Pancreas (tissue), 10 donors: Measurements from ENCODE around the gene AKNAD1. TPM values are rescaled to one million over a fixed set of nuclear protein-coding genes. Genes with fewer than 3 reads are reported as not detected.

Source experiments
- ATAC-seq, 4 donors: fragments of 200-7000 bp; cut with Tn5 transposase; one replicate each; pipeline versions ENCODE4 v1.8.0 to v1.9.1; 2020; ENCODE audit warnings: mild to moderate bottlenecking in 4 of 4, moderate library complexity in 4 of 4
- DNase-seq, 6 donors: peaks; one replicate each; pipeline ENCODE4 v3.0.0-alpha.2; 2020
- FAIRE-seq: peaks from 2 replicates; lab custom pipeline; 2012; peaks lifted over from hg19 to GRCh38; lab: Jason Lieb, UNC
- H3K27ac ChIP-seq, 4 donors: fragments of 200-600 bp; sonication (generic); 1 replicate in 3 of 4; 2 replicates in 1 of 4; pipeline versions ENCODE4 v1.5.0 to v1.8.0; 2020
- H3K27me3 ChIP-seq, 4 donors: fragments of 200-600 bp; one replicate each; pipeline ENCODE4 v1.8.0; 2021
- H3K36me3 ChIP-seq, 3 donors: fragments of 200-600 bp; sonication (generic) in 1 of 3; one replicate each; pipeline versions ENCODE4 v1.5.0 to v1.8.0; 2020 to 2021
- H3K4me1 ChIP-seq, 3 donors: fragments of 200-600 bp; one replicate each; pipeline ENCODE4 v1.8.0; 2021
- H3K4me3 ChIP-seq, 4 donors: fragments of 200-600 bp; sonication (generic) in 2 of 4; one replicate each; pipeline versions ENCODE4 v1.5.0 to v1.8.0; 2020 to 2021
- H3K9me3 ChIP-seq, 4 donors: fragments of 200-600 bp; one replicate each; pipeline ENCODE4 v1.8.0; 2021
- CTCF ChIP-seq, 4 donors: fragments of 200-600 bp; sonication (generic) in 3 of 4; IDR thresholded peaks; one replicate each; pipeline versions ENCODE4 v1.5.0 to v1.8.0; 2021; ENCODE audit warnings: antibody characterized with exemption in 4 of 4
- WGBS, 2 donors: extraction: QIAGEN DNeasy Blood & Tissue Kit; methylation state at CpG; one replicate each; pipeline ENCODE4 v1.1.7; 2013; 5-methylcytosine and 5-hydroxymethylcytosine counted together
- intact Hi-C, 3 donors: fragments of 100-400 bp; cut with DNase I; formaldehyde crosslinking; loops; one replicate each; pipeline versions ENCODE4 v1.11.1 to v1.14.2; 2022
- polyA plus RNA-seq, 2 donors: library from polyadenylated mRNA; stranded (reverse); fragments of 200-250 nt; gene quantifications; one replicate each; pipeline ENCODE4 v1.2.3, GENCODE V29; 2013
- total RNA-seq, 6 donors: library from RNA; stranded (reverse); fragmentation: NEBNext Ultra II Directional in 4 of 6; extraction: Animal tissue kit (Norgen Biotek cat#: 25700) in 4 of 6; gene quantifications; one replicate each; pipeline versions ENCODE4 v1.2.1 to v1.2.4, GENCODE V29; 2021 to 2023
- donor health status: healthy with polysubstance abuse.
- donor health status: DM: no; HTN: no; CAD: no; lungs with moderate emphysema.
- donor health status: DM: no; HTN: no; CAD: no.
- donor health status: control.
- donor health status: control.
- donor health status: Bipolar disorder and iron deficiency.
- donor health status: DM: yes; HTN: yes; CAD: no.
- donor health status: DM: no; HTN: no; CAD: no.
- donor health status: DM: no; HTN: no; CAD: no.
- donor health status: DM: yes; HTN: yes; CAD: no.

The AKNAD1 gene
- total and polyA plus RNA-seq, 8 donors = 0.23 TPM; not detected in 7

- ATAC-seq = no peak
Measured at GRCh38 chr1:108851567-108851966, 5.3 kb downstream of the AKNAD1 start.

GRCh38 chr1:108850929-108851328 lies 6.0 kb downstream of the AKNAD1 start:
- ATAC-seq (no peak), DNase-seq (no peak), FAIRE-seq (no peak)
- no peaks in the 10 kb centered on the region for H3K36me3 ChIP-seq
- no peak overlapping the region for H3K4me3 ChIP-seq
- H3K4me1 ChIP-seq = no peaks in the 10 kb centered on the region
- TF ChIP-seq CTCF (IDR thresholded peaks at IDR 0.05) = no peak
- H3K27ac ChIP-seq = no peak overlapping the region
- H3K9me3 ChIP-seq = no peaks in the 10 kb centered on the region
- intact Hi-C loops = no loop called here
- 83 to 86% methylated on average over 7 of the region's 7 CpGs for WGBS, 2 donors
- no peaks in the 10 kb centered on the region for H3K27me3 ChIP-seq

More at GRCh38 chr1:108851567-108851966, 5.3 kb downstream of the AKNAD1 start:
- Histone ChIP-seq H3K36me3 (no peaks in the 10 kb centered on the region), H3K27me3 (no peaks in the 10 kb centered on the region), H3K4me3 (no peak overlapping the region), H3K9me3 (no peaks in the 10 kb centered on the region), H3K4me1 (no peaks in the 10 kb centered on the region), H3K27ac (no peak overlapping the region)
- intact Hi-C loops = no loop called here
- 41 to 57% methylated on average over 4 of the region's 4 CpGs for WGBS, 2 donors
- no peak for DNase-seq
- no peak for TF ChIP-seq CTCF (IDR thresholded peaks at IDR 0.05)
- no peak for FAIRE-seq

- no peak for ATAC-seq
- intact Hi-C loops = no loop called here
- no peak for DNase-seq
- no peaks in the 10 kb centered on the region for H3K36me3 ChIP-seq
- H3K4me3 ChIP-seq = no peak overlapping the region
- no peak overlapping the region for H3K27ac ChIP-seq
- H3K9me3 ChIP-seq = no peaks in the 10 kb centered on the region
- no peaks in the 10 kb centered on the region for H3K27me3 ChIP-seq
- FAIRE-seq = no peak
- H3K4me1 ChIP-seq = no peaks in the 10 kb centered on the region
- no peak for TF ChIP-seq CTCF (IDR thresholded peaks at IDR 0.05)
Measured at GRCh38 chr1:108848806-108849205, 8.1 kb downstream of the AKNAD1 start.

- no peaks in the 10 kb centered on the region for H3K4me1 ChIP-seq
- no peaks in the 10 kb centered on the region for H3K9me3 ChIP-seq
- DNase-seq = no peak
- no peak overlapping the region for H3K27ac ChIP-seq
- no peak overlapping the region for H3K4me3 ChIP-seq
- no peaks in the 10 kb centered on the region for H3K27me3 ChIP-seq
- no peak for ATAC-seq
- WGBS, 2 donors = 85 to 100% methylated on average over 1 of the region's 1 CpG
- intact Hi-C loops = no loop called here
- no peak for FAIRE-seq
- no peak for TF ChIP-seq CTCF (IDR thresholded peaks at IDR 0.05)
- no peaks in the 10 kb centered on the region for H3K36me3 ChIP-seq
Measured at GRCh38 chr1:108847494-108847893, 9.4 kb downstream of the AKNAD1 start.

GRCh38 chr1:108845991-108846390 lies 10.9 kb downstream of the AKNAD1 start:
- ATAC-seq (no peak), DNase-seq (no peak), FAIRE-seq (no peak)
- Histone ChIP-seq H3K36me3 (no peaks in the 10 kb centered on the region), H3K4me1 (no peaks in the 10 kb centered on the region), H3K9me3 (no peaks in the 10 kb centered on the region), H3K27me3 (no peaks in the 10 kb centered on the region), H3K4me3 (no peak overlapping the region), H3K27ac (no peak overlapping the region)
- intact Hi-C loops = no loop called here
- no peak for TF ChIP-seq CTCF (IDR thresholded peaks at IDR 0.05)
- 78 to 91% methylated on average over 6 of the region's 6 CpGs for WGBS, 2 donors
